Measurements from ENCODE around the gene RAB3GAP1.

The RAB3GAP1 gene

DNA sequence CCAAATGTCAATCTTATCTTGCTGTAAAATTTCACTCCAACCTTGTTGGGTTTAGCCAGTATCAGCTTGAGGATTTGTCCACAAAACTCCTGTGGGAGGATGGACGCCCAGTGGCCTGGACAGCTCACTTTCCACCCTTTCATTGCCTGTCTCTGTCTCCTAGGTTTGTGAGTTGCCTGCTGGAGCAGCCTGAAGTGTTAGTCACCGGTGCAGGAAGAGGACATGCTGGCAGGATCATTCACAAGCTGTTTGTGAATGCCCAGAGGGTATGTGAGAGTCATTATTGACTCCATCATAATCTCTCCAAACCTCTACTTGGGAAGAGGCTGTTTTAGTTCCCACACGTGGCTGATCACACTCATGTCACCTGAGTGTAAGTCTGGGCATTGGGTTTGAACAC is 112.3 kb downstream of the RAB3GAP1 start:
- DNase-seq (ENCODE audit: low spot score), result peak; percentile 27

DNA sequence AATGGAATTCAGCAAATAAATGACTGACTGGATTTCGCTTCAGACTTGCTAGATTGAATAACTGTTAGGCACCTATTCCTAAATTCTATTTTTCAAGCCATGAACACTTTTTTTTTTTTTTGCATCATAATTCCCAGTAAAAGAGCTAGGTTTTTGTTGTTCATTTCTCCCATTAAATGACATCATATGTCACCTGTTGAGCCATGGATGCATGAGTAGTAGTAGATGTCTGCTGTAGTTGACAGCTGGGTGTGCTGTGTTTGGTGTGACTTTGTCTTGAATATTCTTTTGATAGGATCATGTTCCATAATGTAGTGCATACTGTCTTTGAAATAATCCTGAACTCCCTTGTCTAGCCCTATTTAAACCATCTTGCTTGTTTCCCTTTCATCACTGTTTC is 115.2 kb downstream of the RAB3GAP1 start:
- no peak for DNase-seq (ENCODE audit: low spot score)

DNA sequence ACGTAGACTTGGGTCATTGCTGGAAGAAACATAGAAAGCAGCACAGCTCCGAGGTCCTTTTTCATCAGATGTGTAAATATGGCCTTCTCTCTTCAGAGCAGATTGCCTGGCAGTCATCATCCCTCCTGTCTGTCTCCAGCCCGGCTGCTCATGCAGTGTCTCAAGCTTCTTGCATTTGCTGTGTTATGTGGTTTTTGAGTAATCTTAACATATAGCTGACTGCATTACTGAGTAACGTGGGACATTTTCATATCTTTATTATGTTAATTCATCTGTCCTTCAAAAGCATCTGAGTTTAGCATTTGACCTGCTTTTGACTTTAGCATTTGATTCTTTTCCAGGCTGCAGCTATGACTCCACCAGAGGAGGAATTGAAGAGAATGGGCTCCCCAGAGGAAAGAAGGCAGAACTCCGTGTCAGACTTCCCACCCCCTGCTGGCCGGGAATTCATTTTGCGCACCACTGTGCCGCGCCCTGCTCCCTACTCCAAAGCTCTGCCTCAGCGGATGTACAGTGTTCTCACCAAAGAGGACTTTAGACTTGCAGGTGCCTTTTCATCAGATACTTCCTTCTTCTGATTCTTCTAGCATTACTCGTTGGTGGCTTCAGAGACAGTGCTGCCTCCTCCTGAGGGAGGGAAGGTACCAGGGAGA is 116.2 kb downstream of the RAB3GAP1 start:
- DNase-seq (ENCODE audit: low spot score), result no peak

DNA sequence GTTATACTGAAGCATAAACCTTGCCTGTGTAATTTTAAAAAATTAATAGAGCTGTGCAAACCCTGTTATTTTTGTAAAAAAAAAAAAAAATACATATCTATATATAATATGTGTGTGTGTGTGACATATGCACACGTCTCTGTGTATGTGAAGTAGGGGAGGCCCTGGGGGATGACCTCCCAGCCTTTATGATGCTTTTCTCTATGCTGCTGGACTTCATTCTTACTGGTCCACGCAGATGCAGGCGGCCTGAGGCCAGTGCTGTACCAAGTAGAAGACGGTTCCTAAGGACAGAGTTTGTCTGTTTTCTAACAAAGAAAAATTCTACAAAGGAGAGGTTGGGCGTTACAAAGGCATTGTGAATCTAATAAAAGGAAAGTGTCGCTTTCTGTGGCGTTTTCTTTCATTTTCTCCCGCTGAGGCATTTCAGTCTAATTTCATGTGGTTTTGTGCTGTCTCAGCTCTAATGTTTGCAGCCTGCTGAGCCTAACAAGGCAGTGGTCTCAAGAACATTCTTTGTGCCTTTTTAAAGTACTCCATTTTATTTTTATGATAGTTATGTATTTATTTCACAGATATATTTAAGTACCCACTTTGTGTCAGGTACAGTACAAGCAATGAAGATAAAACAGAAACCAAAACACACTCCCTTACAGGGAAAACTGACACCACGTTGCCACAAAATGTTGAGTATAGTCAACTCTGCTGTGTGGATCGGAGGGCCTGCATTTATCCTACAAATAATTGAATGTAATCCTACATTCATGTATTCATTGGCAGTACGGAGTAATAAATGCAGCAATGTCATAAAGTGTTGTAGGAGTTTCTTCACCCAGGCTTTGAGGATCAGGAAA is 118.0 kb downstream of the RAB3GAP1 start:
- DNase-seq (ENCODE audit: low spot score), result no peak

DNA sequence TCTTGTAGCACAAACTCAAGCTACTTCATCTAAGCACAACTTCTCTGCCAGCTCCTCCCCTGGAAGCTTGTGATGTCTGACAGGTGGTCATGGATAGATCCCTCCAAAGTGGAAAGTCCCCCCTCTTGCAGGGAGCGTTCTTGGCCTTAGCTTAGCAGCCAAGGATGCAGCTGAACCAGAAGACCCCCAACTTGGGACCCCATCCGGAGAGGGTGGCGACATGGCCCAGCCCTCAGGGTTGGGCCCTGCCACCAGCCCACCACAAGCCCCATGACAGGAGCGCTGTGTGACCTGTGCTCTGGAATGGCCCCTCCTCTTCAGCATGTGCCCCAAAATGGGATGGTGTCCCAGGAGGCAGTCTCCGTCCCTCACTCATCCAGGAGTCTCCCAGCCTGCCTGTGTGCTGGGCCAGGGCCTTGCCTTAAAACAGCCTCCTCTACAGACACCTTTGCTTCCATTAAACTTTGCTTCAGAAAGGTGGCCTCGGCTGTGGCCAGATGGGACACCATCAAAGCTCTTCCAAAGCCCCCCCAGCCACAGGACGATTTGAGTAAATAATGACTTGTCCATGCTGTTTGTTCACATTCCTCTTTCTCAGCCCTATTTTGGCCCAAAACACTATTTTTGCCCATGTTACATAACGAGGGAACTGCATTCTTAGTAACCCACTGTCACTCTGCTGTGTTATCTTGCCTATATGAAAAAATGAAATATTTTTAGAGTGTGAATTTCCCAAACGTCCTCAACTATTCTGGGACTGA is 122.1 kb downstream of the RAB3GAP1 start:
- DNase-seq (ENCODE audit: low spot score), result no peak

DNA sequence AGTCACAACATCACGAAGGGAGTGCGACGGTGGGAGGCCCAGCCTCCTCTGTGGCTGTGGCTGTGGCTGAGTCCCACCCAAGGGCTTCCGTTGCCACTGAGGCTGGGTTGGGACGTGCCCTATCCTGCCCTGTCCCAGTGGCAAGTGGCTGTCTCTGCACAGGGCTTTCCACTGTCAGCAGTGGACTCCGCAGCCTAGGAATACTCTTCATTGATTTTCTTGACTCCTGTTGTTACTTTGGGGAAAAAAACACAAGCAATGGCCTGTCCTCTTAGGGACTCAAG is 122.7 kb downstream of the RAB3GAP1 start:
- DNase-seq (ENCODE audit: low spot score), result no peak

DNA sequence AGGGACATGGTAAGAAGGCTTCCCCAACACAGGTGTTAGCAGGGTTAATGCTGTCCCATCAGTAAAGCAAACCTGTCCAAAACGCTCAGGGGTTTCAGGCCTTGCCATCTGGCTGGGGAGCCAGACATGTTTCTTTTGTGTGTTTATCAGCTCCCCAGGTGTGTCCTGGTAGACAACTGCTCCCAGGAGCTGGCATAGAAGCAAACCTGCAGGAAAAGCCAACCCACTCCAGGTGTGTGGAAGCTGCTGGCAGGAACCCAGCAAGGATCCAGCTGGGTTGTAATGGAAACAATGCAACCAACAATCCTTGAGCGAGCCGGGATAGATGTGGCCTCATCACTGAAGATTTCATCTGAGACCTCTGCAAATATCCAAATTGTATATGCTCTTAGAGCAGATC is 123.1 kb downstream of the RAB3GAP1 start:
- DNase-seq (ENCODE audit: low spot score), result no peak

DNA sequence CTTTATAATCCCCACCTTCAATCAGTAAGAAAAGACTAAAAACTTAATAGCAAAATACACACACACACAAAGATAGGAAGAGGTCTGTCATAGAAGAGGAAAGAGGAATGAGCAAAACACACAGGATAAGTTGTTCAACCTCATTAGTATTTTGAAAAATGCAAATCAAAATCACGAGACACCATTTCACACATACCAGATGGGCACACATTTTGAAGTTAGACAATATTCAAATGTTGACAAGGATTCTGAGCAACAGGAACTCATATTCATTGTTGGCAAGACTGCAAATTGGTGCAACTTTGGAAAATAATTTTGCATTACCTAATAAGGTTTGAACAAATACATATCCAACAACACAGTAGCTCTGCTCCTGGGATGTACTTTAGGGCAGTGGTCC is 127.6 kb downstream of the RAB3GAP1 start:
- DNase-seq (ENCODE audit: low spot score), result no peak

DNA sequence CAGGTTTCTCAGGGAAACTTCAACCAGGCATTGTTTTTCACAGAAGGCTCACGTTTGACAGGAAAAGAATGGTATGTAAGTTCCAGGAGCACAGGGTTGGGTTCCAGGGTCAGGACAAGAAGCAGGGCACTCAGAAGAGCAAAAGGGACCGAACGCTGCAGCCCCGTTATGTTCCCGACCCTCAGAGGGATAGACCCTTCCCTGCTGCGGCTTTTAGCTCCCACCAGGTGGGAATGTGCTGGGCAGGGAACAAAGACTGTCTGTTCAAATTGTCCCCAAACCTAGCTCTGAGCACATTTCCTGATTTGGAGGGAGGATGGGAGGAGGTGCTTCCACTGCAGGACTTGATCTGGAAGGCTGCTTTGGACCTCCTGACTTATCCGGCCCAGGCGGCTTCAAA is 130.1 kb downstream of the RAB3GAP1 start:
- no peak for DNase-seq (ENCODE audit: low spot score)

DNA sequence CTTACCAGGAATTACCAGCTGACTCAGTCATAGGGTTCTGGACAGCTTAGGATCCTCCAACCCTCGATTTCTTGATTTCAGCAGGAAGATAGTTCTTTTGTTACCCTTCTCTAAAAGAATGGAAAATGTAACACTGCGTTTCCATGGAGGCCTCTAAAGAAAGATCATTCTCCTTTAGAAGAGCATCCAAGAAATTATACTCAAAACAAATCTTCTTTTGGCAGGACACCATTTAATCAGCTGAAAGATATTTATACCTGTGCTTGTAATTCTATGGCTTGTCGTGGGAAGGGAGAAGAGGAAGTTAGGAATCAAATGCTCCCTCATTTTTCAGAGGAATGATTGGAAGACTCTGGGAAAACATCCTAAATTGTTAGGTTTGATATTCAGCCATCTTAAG is 130.5 kb downstream of the RAB3GAP1 start:
- DNase-seq (ENCODE audit: low spot score), result no peak

DNA sequence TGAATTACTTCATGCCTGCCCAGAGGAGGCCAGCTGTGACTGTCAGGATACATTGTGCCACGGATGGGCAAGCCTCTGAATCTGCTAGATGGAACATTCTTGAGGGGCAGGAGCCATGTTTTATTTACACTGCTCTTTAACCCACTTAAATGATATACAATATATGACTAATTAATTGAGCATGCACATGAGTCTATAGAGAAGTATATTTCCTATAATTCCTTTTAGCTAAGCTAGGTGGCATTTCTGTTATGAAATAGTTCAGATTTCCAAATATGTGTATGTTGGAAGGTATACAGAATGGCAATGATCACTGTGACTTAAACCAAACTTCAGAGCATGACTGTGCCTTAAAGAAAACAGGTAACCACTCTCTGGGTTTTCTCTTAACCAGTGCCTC is 131.7 kb downstream of the RAB3GAP1 start:
- no peak for DNase-seq (ENCODE audit: low spot score)

DNA sequence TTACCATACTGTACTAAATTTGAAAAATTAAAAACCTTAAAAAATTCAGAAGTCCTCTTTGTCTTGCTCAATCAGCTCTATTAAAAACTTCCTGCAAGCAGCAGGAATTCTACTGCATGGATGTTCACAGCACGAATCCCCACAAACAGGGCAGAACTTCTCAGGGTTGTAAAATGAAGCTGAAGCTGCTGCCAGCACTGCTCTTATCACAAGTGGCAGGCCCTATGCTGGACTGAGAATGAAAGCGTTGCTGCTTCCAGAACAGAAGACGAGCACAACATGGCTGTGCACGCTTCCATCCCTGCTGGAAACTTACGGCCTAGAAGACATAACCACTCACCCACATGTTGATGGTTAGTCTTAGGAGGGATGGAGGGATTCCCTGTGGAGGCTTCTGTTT is 134.0 kb downstream of the RAB3GAP1 start:
- DNase-seq (ENCODE audit: low spot score), result no peak

DNA sequence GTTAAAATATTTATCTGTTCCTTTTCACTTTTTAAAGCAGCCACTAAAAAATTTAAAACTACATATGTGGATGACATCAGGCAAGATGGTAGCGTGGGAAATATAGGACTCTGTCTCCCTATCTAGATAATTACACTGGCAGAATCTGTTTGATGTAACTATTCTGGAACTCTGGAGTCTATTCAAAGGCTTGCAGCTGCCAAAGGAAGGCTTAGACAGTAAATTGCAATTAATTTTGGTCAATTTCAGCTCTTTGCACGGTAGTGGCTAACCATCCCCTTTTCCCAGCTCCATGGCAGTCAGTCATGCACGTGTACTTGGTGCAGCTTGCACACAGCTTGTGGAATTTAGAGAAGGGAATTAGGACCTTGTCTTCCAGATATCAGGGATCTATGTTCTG is 135.2 kb downstream of the RAB3GAP1 start:
- no peak for DNase-seq (ENCODE audit: low spot score)

DNA sequence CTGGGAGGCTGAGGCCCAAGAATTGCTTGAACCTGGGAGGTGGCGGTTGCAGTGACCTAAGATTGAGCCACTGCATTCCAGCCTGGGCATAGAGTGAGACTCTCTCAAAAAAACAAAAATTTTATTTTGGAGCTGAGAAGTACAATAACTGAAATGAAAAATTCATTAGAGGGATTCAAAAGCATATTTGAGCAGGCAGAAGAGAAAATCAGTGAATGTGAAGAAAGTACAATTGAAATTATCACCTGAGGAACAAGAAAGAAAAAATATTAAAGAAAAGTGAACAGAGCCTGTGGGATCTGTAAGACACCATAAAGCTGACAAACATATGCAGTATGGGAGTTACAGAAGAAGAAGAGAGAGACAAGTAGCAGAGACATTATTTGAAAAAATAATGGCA is 137.1 kb downstream of the RAB3GAP1 start:
- no peak for DNase-seq (ENCODE audit: low spot score)

DNA sequence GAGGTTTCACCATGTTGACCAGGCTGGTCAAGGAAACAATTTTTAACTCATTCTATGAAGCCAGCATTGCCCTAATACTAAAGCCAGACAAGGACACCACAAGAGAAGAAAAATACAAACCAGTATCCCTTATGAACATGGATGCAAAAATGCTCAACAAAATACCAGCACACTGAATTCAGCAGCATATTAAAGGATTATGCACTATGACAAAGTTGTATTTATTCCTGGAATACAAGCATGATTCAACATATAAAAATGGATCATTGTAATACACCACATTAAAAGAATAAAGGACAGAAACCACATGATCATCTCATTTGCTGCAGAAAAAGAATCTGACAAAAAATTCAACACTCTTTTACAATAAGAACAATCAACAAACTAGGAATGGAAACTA is 138.7 kb downstream of the RAB3GAP1 start:
- DNase-seq (ENCODE audit: low spot score), result no peak

DNA sequence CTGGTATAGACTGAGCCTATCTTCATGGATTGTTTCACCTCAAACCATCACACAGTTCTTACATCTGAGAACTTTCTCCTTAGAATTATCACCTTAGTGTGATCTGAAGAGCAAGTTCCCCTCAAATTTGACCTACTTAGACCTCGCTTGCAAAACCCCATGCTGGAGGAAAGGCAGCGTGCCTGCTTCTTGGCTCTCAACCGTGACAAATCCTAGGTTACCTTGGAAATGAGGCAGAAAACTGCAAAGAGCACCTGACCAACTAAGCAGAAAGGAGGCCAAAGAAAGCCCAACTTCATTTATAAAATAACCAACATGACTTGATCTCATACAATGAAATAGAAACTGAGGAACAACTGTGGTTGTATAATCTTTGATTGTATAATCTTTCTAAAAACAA is 146.4 kb downstream of the RAB3GAP1 start:
- no peak for DNase-seq (ENCODE audit: low spot score)

DNA sequence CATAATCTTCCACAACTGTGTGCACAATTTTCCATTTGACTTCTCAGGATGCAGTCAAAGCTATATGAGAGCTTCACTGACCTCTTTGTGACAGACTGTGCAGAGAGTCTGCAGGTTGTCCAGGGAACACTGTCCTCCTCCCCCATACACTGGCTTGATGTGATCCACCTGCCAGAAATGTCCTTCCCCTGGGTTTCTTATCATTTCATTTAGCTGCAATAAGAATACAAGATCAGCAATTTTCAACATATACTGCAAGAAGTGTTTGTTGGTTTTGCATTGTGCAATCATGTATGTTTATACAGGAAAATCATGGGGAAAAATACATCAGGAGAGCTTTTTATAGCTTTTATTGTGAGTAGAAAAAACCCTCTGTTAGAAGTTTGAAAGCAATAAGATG is 150.7 kb downstream of the RAB3GAP1 start:
- no peak for DNase-seq (ENCODE audit: low spot score)

DNA sequence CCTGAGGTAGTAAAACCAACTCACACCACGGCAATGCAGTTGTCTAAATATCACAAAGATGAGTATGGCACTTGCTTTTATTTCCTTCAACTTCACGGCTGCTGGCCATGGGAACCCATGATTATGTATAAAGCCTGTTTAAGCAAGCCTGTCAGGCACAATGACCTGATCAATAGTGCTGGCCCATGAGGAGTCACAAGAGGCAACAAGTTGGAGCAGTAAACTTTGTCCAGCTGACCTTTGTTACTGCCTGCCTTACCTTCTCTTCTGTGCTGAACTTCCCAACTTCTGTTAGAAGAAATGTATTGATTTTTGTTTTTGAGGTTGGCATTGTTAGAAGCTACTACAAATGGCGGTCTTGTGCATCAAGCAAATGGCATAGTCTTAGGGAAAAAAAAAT is 151.9 kb downstream of the RAB3GAP1 start:
- no peak for DNase-seq (ENCODE audit: low spot score)

DNA sequence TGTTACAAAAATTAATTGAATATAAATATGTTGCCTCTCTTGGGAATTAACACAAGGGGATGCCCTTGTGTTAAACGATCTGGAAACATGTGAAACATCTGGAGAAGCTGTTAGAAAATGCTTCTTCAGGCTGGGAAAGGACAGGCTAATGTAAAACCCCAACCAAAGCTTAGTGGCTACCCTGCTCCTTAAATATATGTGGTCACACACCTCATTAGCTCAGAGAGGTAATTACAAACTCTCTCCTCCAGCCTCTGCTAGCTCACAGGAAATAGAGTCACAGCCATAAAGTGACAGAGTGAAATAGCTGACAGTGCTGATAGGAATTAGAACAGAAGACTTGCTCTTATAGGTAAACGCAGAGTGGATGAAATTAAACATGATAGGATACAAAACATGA is 155.9 kb downstream of the RAB3GAP1 start:
- no peak for DNase-seq (ENCODE audit: low spot score)

DNA sequence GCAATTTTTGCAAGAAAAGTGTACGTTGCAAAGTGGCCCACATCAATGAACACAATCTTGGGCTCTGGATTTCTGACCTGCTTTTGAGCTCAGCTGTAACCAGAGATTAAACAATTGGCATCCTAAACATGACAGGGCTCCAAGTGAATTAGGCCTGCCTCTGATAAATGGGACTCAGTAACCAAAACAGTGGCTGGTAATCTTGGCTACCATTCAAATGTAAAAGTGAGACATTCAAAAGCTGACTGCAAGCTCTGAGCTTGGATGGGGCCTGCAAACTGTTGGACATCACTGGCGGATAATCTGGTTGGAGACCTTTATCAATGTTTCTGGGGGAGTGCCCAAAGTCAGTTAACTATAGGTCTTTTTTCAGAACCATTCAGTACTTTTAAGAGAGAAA is 160.7 kb downstream of the RAB3GAP1 start:
- no peak for DNase-seq (ENCODE audit: low spot score)

DNA sequence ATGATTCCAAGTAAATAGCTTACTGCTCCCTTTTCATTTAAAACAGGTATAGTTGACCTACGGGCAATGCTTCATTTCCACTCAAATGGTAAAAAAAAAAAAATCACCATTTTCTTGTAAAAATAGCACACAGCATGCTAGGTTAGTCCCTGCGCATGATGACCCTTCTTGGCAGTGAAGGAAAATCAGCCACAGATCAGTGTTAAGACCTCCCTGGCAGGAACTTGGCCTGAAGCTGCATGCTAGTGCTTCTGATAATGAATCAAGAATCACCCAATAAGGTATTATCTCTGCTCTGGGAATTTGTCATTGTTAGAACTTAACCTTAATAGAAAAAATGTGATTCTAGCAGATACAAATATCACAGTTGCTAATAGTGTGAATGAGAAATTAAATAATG is 166.3 kb downstream of the RAB3GAP1 start:
- no peak for DNase-seq (ENCODE audit: low spot score)

DNA sequence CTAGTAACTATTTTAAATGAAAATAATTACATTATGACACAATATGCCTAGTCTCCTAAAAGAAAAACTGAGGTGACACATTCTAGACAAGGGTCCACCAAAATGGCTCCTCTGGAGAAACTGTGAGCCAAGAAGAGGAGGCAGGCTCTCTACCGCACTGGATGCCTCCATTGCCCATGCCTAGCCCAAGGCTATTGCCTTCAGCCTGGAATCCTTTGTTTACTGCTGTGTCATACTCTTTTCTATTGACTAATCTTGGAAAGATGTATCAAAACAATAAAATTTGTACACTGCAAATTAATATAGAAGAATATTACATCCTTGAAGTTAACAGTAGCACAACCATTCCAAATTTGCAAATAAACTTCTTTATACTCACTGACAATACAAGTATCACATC is 167.1 kb downstream of the RAB3GAP1 start:
- no peak for DNase-seq (ENCODE audit: low spot score)

Measured in COLO829 (cell line).